ENCODE results near the gene API5. TPM values are rescaled to one million over a fixed set of nuclear protein-coding genes. Genes with fewer than 3 reads are reported as not detected.

Gene API5
- total and polyA plus RNA-seq, 10 of the 15 experiments (the other 5 are each of a cell fraction or from before 2014, with no cell fraction given): 52.0 to 193 (median 106) TPM

DNA sequence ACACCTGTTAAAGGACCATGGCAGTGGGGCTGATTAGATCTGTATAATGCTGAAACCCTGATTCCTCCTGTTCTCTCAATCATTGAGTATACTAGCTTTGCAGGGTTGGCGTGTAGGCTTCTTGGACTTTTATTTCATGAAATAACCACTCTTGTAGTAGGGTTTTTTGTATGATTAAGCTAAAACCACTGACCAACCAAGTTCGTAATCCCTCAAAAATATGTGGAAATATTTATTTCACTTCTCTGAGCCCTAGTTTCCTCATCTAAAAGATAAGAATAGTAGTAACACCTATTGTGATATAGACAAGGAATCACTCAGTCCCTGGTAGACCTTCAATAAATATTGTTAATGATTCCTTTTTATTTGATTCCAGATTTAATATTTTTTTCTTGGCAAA lies 4.2 kb downstream of the API5 start:
- no peak for ATAC-seq
- Histone ChIP-seq H3K36me3 (ENCODE audit: control insufficient read depth in 2 of 2, insufficient read depth in 2 of 2, low read length in 1 of 2) (peaks cover 1 to 8% of the 10 kb centered on the region in 2 experiments; a peak in 3 of 4 replicates), H4K20me1 (ENCODE audit: control insufficient read depth, insufficient read depth) (peaks cover 3% of the 10 kb centered on the region; the same call in 1 of the 2 replicates), H3K9me3 (replicated peaks; ENCODE audit: control insufficient read depth, insufficient read depth, low read length) (no peaks in the 10 kb centered on the region), H3K9ac (ENCODE audit: control insufficient read depth, insufficient read depth, low read length) (no peak overlapping the region), H3K4me2 (ENCODE audit: control insufficient read depth, insufficient read depth) (peak overlapping the region; percentile 55; the same call in 1 of the 2 replicates), H3K79me2 (ENCODE audit: control insufficient read depth, insufficient read depth, low read length) (peaks cover 69% of the 10 kb centered on the region), H3K27ac (ENCODE audit: control insufficient read depth, insufficient read depth) (no peak overlapping the region), H2AFZ (ENCODE audit: control insufficient read depth, low read depth, low read length) (no peak overlapping the region), H3K4me1 (ENCODE audit: control insufficient read depth, insufficient read depth, low read length) (peaks cover 8% of the 10 kb centered on the region), H3K27me3 (replicated peaks in 1 of 2; ENCODE audit: control insufficient read depth in 2 of 2, insufficient read depth in 2 of 2, low read length in 1 of 2) (no peaks in the 10 kb centered on the region), H3K4me3 (peak overlapping the region; percentile 11; the same call in 1 of the 2 replicates)
- ChIA-PET RAD21 (ENCODE audit: unreplicated experiment) (no interaction called here), SMC1A (ENCODE audit: uncharacterized antibody, unreplicated experiment) (interaction anchor here (0.6 to 1.3 kb wide), 3 partner anchors 24 to 103 kb away, joined by 3 read pairs; partner anchors contain the start of gene TTC17), POLR2A (no interaction called here), CTCF (interaction anchor here (1.0 to 1.3 kb wide), 2 partner anchors 16 to 18 kb away, joined by 3 read pairs; no protein-coding TSS in a partner anchor)
- 70% methylated on average over 2 of the region's 2 CpGs for WGBS (ENCODE audit: insufficient coverage, insufficient replicate concordance, low lambda C conversion rate, missing lambda C conversion rate)
- DNase-seq (ENCODE audit: low read depth, low spot score): no peak
- TF ChIP-seq CREB1 (IDR thresholded peaks at IDR 0.05; ENCODE audit: low read depth) (no peak), SUZ12 (IDR thresholded peaks at IDR 0.05; ENCODE audit: unreplicated experiment) (no peak), ZZZ3 (IDR thresholded peaks at IDR 0.05; ENCODE audit: control insufficient read depth, insufficient read length, low read depth) (no peak), MTA3 (IDR thresholded peaks at IDR 0.05; ENCODE audit: borderline replicate concordance, low read length) (no peak), POU2F2 (IDR thresholded peaks at IDR 0.05; ENCODE audit: borderline replicate concordance, low read depth, low read length) (no peak), NFIC (IDR thresholded peaks at IDR 0.05; ENCODE audit: low read depth, low read length) (no peak), ASH2L (IDR thresholded peaks at IDR 0.05; ENCODE audit: borderline replicate concordance, low read depth) (no peak), CBX5 (IDR thresholded peaks at IDR 0.05; ENCODE audit: low read depth) (no peak), ZNF274 (IDR thresholded peaks at IDR 0.05; ENCODE audit: insufficient read depth, insufficient read length) (no peak), JUNB (IDR thresholded peaks at IDR 0.05) (no peak), NRF1 (conservative IDR thresholded peaks at IDR 0.05; ENCODE audit: low read depth, low read length) (no peak)
- TF ChIP-seq, protein P1, sequence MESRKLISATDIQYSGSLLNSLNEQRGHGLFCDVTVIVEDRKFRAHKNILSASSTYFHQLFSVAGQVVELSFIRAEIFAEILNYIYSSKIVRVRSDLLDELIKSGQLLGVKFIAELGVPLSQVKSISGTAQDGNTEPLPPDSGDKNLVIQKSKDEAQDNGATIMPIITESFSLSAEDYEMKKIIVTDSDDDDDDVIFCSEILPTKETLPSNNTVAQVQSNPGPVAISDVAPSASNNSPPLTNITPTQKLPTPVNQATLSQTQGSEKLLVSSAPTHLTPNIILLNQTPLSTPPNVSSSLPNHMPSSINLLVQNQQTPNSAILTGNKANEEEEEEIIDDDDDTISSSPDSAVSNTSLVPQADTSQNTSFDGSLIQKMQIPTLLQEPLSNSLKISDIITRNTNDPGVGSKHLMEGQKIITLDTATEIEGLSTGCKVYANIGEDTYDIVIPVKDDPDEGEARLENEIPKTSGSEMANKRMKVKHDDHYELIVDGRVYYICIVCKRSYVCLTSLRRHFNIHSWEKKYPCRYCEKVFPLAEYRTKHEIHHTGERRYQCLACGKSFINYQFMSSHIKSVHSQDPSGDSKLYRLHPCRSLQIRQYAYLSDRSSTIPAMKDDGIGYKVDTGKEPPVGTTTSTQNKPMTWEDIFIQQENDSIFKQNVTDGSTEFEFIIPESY (IDR thresholded peaks at IDR 0.05): no peak
- TF ChIP-seq, protein P2, sequence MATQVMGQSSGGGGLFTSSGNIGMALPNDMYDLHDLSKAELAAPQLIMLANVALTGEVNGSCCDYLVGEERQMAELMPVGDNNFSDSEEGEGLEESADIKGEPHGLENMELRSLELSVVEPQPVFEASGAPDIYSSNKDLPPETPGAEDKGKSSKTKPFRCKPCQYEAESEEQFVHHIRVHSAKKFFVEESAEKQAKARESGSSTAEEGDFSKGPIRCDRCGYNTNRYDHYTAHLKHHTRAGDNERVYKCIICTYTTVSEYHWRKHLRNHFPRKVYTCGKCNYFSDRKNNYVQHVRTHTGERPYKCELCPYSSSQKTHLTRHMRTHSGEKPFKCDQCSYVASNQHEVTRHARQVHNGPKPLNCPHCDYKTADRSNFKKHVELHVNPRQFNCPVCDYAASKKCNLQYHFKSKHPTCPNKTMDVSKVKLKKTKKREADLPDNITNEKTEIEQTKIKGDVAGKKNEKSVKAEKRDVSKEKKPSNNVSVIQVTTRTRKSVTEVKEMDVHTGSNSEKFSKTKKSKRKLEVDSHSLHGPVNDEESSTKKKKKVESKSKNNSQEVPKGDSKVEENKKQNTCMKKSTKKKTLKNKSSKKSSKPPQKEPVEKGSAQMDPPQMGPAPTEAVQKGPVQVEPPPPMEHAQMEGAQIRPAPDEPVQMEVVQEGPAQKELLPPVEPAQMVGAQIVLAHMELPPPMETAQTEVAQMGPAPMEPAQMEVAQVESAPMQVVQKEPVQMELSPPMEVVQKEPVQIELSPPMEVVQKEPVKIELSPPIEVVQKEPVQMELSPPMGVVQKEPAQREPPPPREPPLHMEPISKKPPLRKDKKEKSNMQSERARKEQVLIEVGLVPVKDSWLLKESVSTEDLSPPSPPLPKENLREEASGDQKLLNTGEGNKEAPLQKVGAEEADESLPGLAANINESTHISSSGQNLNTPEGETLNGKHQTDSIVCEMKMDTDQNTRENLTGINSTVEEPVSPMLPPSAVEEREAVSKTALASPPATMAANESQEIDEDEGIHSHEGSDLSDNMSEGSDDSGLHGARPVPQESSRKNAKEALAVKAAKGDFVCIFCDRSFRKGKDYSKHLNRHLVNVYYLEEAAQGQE (IDR thresholded peaks at IDR 0.05; ENCODE audit: low read depth, low read length): no peak
- no peak for FAIRE-seq
- intact Hi-C loops (cut with micrococcal nuclease; ENCODE audit: unreplicated experiment) (no loop called here), in situ Hi-C loops (cut with MboI) (no loop called here)
- no TSS peak for BruUV-seq (replicated peaks)
